ENCODE data around the gene ST6GALNAC6.

DNA sequence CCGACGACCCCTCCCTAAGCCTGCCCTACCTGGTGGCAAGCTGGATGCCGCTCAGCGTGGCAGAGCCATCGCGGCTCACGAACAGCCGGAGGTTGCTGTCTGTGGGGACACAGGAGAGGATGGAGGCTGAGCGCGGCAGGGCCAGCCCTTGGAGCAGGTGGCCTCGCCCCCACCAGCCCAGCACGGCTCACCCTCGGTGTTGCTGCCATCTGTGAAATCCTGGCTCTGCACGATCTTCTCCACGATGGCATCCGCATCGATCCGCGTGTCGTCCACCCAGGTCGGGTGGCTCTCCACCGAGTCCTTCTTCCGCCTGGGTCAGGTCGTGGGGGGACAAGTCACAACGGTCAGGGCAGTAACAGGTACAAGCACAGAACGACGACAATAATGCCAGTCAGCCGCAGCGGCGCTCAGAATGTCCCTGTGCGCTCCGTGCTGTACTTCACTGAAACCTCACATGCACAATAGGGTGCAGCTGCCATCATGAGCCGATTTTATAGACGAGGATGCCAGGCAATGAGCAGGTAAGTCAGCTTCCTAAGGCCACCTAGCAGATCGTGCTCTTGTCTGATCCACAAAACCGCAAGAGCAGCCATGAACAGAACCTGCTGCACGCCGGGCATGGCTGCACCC lies 45.3 kb upstream of the ST6GALNAC6 start:
- TF ChIP-seq POLR2AphosphoS5 (IDR thresholded peaks at IDR 0.05) (peak in 2 of 3 donors; percentile 18 to 54), POLR2A (IDR thresholded peaks at IDR 0.05) (no peak)
- TF ChIP-seq, protein P1, sequence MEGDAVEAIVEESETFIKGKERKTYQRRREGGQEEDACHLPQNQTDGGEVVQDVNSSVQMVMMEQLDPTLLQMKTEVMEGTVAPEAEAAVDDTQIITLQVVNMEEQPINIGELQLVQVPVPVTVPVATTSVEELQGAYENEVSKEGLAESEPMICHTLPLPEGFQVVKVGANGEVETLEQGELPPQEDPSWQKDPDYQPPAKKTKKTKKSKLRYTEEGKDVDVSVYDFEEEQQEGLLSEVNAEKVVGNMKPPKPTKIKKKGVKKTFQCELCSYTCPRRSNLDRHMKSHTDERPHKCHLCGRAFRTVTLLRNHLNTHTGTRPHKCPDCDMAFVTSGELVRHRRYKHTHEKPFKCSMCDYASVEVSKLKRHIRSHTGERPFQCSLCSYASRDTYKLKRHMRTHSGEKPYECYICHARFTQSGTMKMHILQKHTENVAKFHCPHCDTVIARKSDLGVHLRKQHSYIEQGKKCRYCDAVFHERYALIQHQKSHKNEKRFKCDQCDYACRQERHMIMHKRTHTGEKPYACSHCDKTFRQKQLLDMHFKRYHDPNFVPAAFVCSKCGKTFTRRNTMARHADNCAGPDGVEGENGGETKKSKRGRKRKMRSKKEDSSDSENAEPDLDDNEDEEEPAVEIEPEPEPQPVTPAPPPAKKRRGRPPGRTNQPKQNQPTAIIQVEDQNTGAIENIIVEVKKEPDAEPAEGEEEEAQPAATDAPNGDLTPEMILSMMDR (IDR thresholded peaks at IDR 0.05 in 8 of 11, conservative IDR thresholded peaks at IDR 0.05 in 3 of 11), result no peak

All from spleen (tissue), 7 donors.